ENCODE measurements around the gene ABCG5.

DNA sequence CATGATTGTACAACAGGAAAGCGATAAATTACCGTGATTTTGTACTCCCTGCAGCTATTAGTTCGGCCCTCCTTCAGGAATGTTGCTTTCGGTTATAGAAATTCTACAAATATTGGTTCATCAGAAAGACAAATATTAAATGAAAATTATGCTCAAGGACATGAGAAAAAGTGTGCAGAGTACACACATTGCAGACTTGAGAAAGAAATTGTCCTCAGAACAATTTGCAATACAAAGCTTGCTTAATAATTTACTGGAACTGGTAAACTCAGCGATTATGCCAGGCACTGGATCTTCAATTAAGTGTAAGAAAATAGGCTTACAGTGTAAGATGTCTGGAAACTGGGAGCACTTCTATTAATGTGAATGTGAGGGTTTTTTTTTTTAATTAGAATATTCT is 46.0 kb upstream of the ABCG5 start:
- TF ChIP-seq, protein P1, sequence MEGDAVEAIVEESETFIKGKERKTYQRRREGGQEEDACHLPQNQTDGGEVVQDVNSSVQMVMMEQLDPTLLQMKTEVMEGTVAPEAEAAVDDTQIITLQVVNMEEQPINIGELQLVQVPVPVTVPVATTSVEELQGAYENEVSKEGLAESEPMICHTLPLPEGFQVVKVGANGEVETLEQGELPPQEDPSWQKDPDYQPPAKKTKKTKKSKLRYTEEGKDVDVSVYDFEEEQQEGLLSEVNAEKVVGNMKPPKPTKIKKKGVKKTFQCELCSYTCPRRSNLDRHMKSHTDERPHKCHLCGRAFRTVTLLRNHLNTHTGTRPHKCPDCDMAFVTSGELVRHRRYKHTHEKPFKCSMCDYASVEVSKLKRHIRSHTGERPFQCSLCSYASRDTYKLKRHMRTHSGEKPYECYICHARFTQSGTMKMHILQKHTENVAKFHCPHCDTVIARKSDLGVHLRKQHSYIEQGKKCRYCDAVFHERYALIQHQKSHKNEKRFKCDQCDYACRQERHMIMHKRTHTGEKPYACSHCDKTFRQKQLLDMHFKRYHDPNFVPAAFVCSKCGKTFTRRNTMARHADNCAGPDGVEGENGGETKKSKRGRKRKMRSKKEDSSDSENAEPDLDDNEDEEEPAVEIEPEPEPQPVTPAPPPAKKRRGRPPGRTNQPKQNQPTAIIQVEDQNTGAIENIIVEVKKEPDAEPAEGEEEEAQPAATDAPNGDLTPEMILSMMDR (IDR thresholded peaks at IDR 0.05) = no peak
- TF ChIP-seq POLR2A (IDR thresholded peaks at IDR 0.05) (no peak), EP300 (IDR thresholded peaks at IDR 0.05; ENCODE audit: low read depth) (no peak)
